ENCODE results near the gene ROCK2. TPM values are rescaled to one million over a fixed set of nuclear protein-coding genes. Genes with fewer than 3 reads are reported as not detected.

ROCK2 gene
- total RNA-seq, 4 donors from 2014 or later = 42.0 to 85.4 (median 70.7) TPM

- ATAC-seq (no peak), DNase-seq (no peak)
- H3K4me1 ChIP-seq = peaks cover 71 to 75% of the 10 kb centered on the region in 2 donors
- no peak overlapping the region for H3K4me3 ChIP-seq
- TF ChIP-seq POLR2A (IDR thresholded peaks at IDR 0.05) (no peak), CTCF (IDR thresholded peaks at IDR 0.05 in 4 of 5, conservative IDR thresholded peaks at IDR 0.05 in 1 of 5) (no peak)
- H3K27me3 ChIP-seq = no peaks in the 10 kb centered on the region
- in situ Hi-C loops (cut with MboI; ENCODE audit: low sequenced_read_pairs in 4 of 4) = no loop called here
- H3K9me3 ChIP-seq = no peaks in the 10 kb centered on the region
- peak overlapping the region; percentile 44 to 83 (median 58) for H3K27ac ChIP-seq
- intact Hi-C loops (cut with DNase I; ENCODE audit: low total_unique reads) = no loop called here
- H3K36me3 ChIP-seq = no peaks in the 10 kb centered on the region
Measured at GRCh38 chr2:11292464-11293255, 51.8 kb downstream of the ROCK2 start.

- Histone ChIP-seq H3K27ac (peak overlapping the region; percentile 35 to 83 (median 76)), H3K36me3 (no peaks in the 10 kb centered on the region), H3K9me3 (no peaks in the 10 kb centered on the region), H3K4me3 (no peak overlapping the region), H3K27me3 (no peaks in the 10 kb centered on the region), H3K4me1 (peaks cover 76 to 79% of the 10 kb centered on the region in 2 donors)
- in situ Hi-C loops (cut with MboI; ENCODE audit: low sequenced_read_pairs in 4 of 4) (no loop called here), intact Hi-C loops (cut with DNase I; ENCODE audit: low total_unique reads) (no loop called here)
- DNase-seq = no peak
- TF ChIP-seq POLR2A (IDR thresholded peaks at IDR 0.05) (no peak), CTCF (IDR thresholded peaks at IDR 0.05 in 4 of 5, conservative IDR thresholded peaks at IDR 0.05 in 1 of 5) (no peak)
- no peak for ATAC-seq
Measured at GRCh38 chr2:11290713-11291112, 53.7 kb downstream of the ROCK2 start.

GRCh38 chr2:11290211-11290610, 54.2 kb downstream of the ROCK2 start:
- peak overlapping the region; percentile 35 to 83 (median 76) for H3K27ac ChIP-seq
- H3K27me3 ChIP-seq = no peaks in the 10 kb centered on the region
- H3K4me1 ChIP-seq = peaks cover 71 to 76% of the 10 kb centered on the region in 2 donors
- ATAC-seq = no peak
- TF ChIP-seq POLR2A (IDR thresholded peaks at IDR 0.05) = no peak
- no peak for TF ChIP-seq CTCF (IDR thresholded peaks at IDR 0.05 in 4 of 5, conservative IDR thresholded peaks at IDR 0.05 in 1 of 5)
- H3K4me3 ChIP-seq = no peak overlapping the region
- in situ Hi-C loops (cut with MboI; ENCODE audit: low sequenced_read_pairs in 4 of 4) = no loop called here
- intact Hi-C loops (cut with DNase I; ENCODE audit: low total_unique reads) = no loop called here
- no peaks in the 10 kb centered on the region for H3K36me3 ChIP-seq
- no peaks in the 10 kb centered on the region for H3K9me3 ChIP-seq
- no peak for DNase-seq

- ATAC-seq = no peak
- Histone ChIP-seq H3K9me3 (no peaks in the 10 kb centered on the region), H3K27ac (peak overlapping the region; percentile 53 to 83 (median 76)), H3K4me3 (peak overlapping the region in 1 of 4 donors; percentile 16), H3K4me1 (peaks cover 63 to 65% of the 10 kb centered on the region in 2 donors), H3K36me3 (peaks cover 0 to 12% of the 10 kb centered on the region in 2 donors), H3K27me3 (no peaks in the 10 kb centered on the region)
- no peak for TF ChIP-seq POLR2A (IDR thresholded peaks at IDR 0.05)
- TF ChIP-seq CTCF (IDR thresholded peaks at IDR 0.05 in 4 of 5, conservative IDR thresholded peaks at IDR 0.05 in 1 of 5) = no peak
- in situ Hi-C loops (cut with MboI; ENCODE audit: low sequenced_read_pairs in 4 of 4) (no loop called here), intact Hi-C loops (cut with DNase I; ENCODE audit: low total_unique reads) (loop anchor here (5.0 kb wide), 1 partner anchor 44 kb away; no protein-coding TSS in a partner anchor)
- DNase-seq = no peak
Measured at GRCh38 chr2:11288431-11288830, 56.0 kb downstream of the ROCK2 start.
